Duodenal mucosa (tissue), 2 donors: ENCODE measurements around the gene MYO18B.

Source experiments
- H3K27ac ChIP-seq: one replicate; pipeline ENCODE4 v1.7.0; 2013; ENCODE audit warnings: low read depth, low read length
- H3K27me3 ChIP-seq, 2 donors: one replicate each; pipeline ENCODE4 v1.7.0; 2013; ENCODE audit warnings: low read length in 2 of 2, control low read depth in 1 of 2; ENCODE audit not compliant: insufficient read depth in 2 of 2, control insufficient read depth in 1 of 2
- H3K36me3 ChIP-seq, 2 donors: one replicate each; pipeline ENCODE4 v1.7.0; 2013; ENCODE audit warnings: low read length in 2 of 2, control low read depth in 1 of 2; ENCODE audit not compliant: insufficient read depth in 2 of 2, control insufficient read depth in 1 of 2
- H3K4me1 ChIP-seq, 2 donors: one replicate each; pipeline ENCODE4 v1.7.0; 2013; ENCODE audit warnings: low read length in 2 of 2, control low read depth in 1 of 2; ENCODE audit not compliant: insufficient read depth in 2 of 2, control insufficient read depth in 1 of 2
- H3K4me3 ChIP-seq, 2 donors: one replicate each; pipeline ENCODE4 v1.7.0; 2013; ENCODE audit warnings: low read length in 2 of 2, low read depth in 1 of 2
- H3K9ac ChIP-seq, 2 donors: one replicate each; pipeline ENCODE4 v1.7.0; 2013; ENCODE audit warnings: low read length in 2 of 2, low read depth in 1 of 2
- H3K9me3 ChIP-seq, 2 donors: one replicate each; pipeline ENCODE4 v1.7.0; 2013; ENCODE audit warnings: low read length in 2 of 2, control low read depth in 1 of 2; ENCODE audit not compliant: control insufficient read depth in 1 of 2

MYO18B gene

GRCh38 chr22:25735650-25736049 is 6.3 kb upstream of the MYO18B start:
- H3K4me3 ChIP-seq, result no peak overlapping the region
- peaks cover 0 to 3% of the 10 kb centered on the region in 2 donors for H3K27me3 ChIP-seq
- no peak overlapping the region for H3K27ac ChIP-seq
- H3K9ac ChIP-seq, result no peak overlapping the region
- H3K36me3 ChIP-seq, result no peaks in the 10 kb centered on the region
- H3K4me1 ChIP-seq, result no peaks in the 10 kb centered on the region
- no peaks in the 10 kb centered on the region for H3K9me3 ChIP-seq

- Histone ChIP-seq H3K4me1 (no peaks in the 10 kb centered on the region), H3K9me3 (no peaks in the 10 kb centered on the region), H3K36me3 (no peaks in the 10 kb centered on the region), H3K9ac (no peak overlapping the region), H3K4me3 (no peak overlapping the region), H3K27ac (no peak overlapping the region), H3K27me3 (peaks cover 0 to 3% of the 10 kb centered on the region in 2 donors)
Observed at GRCh38 chr22:25736378-25737011, 5.5 kb upstream of the MYO18B start.

- H3K4me3 ChIP-seq, result no peak overlapping the region
- peaks cover 0 to 3% of the 10 kb centered on the region in 2 donors for H3K27me3 ChIP-seq
- no peaks in the 10 kb centered on the region for H3K36me3 ChIP-seq
- H3K9me3 ChIP-seq, result no peaks in the 10 kb centered on the region
- no peak overlapping the region for H3K27ac ChIP-seq
- no peak overlapping the region for H3K9ac ChIP-seq
- no peaks in the 10 kb centered on the region for H3K4me1 ChIP-seq
Observed at GRCh38 chr22:25739659-25740344, 2.2 kb upstream of the MYO18B start.

- Histone ChIP-seq H3K4me3 (no peak overlapping the region), H3K4me1 (peaks cover 5 to 14% of the 10 kb centered on the region in 2 donors)
Observed at GRCh38 chr22:25742918-25743708, 1.1 kb downstream of the MYO18B start.

GRCh38 chr22:25744694-25745093 is 2.7 kb downstream of the MYO18B start:
- H3K27ac ChIP-seq, result no peak overlapping the region

More at GRCh38 chr22:25742918-25743708, 1.1 kb downstream of the MYO18B start:
- Histone ChIP-seq H3K27me3 (no peaks in the 10 kb centered on the region), H3K9me3 (no peaks in the 10 kb centered on the region), H3K27ac (no peak overlapping the region), H3K9ac (no peak overlapping the region), H3K36me3 (no peaks in the 10 kb centered on the region)

GRCh38 chr22:25745341-25746011 is 3.5 kb downstream of the MYO18B start:
- H3K4me1 ChIP-seq, result peaks cover 15 to 26% of the 10 kb centered on the region in 2 donors

More at GRCh38 chr22:25744694-25745093, 2.7 kb downstream of the MYO18B start:
- Histone ChIP-seq H3K9ac (no peak overlapping the region), H3K36me3 (no peaks in the 10 kb centered on the region), H3K9me3 (no peaks in the 10 kb centered on the region), H3K4me1 (peaks cover 15 to 26% of the 10 kb centered on the region in 2 donors), H3K4me3 (no peak overlapping the region), H3K27me3 (no peaks in the 10 kb centered on the region)

GRCh38 chr22:25746012-25746373 is 4.0 kb downstream of the MYO18B start:
- no peaks in the 10 kb centered on the region for H3K9me3 ChIP-seq
- peaks cover 15 to 26% of the 10 kb centered on the region in 2 donors for H3K4me1 ChIP-seq
- no peak overlapping the region for H3K9ac ChIP-seq
- no peak overlapping the region for H3K27ac ChIP-seq
- H3K27me3 ChIP-seq, result no peaks in the 10 kb centered on the region
- no peak overlapping the region for H3K4me3 ChIP-seq
- no peaks in the 10 kb centered on the region for H3K36me3 ChIP-seq

More at GRCh38 chr22:25745341-25746011, 3.5 kb downstream of the MYO18B start:
- Histone ChIP-seq H3K27me3 (no peaks in the 10 kb centered on the region), H3K27ac (no peak overlapping the region), H3K36me3 (no peaks in the 10 kb centered on the region), H3K9me3 (no peaks in the 10 kb centered on the region), H3K9ac (no peak overlapping the region), H3K4me3 (no peak overlapping the region)

GRCh38 chr22:25747245-25747944 is 5.4 kb downstream of the MYO18B start:
- no peak overlapping the region for H3K9ac ChIP-seq
- H3K4me3 ChIP-seq, result no peak overlapping the region
- H3K27me3 ChIP-seq, result no peaks in the 10 kb centered on the region
- no peaks in the 10 kb centered on the region for H3K36me3 ChIP-seq
- H3K4me1 ChIP-seq, result peaks cover 15 to 26% of the 10 kb centered on the region in 2 donors
- H3K9me3 ChIP-seq, result no peaks in the 10 kb centered on the region
- H3K27ac ChIP-seq, result no peak overlapping the region

GRCh38 chr22:25748140-25748539 is 6.2 kb downstream of the MYO18B start:
- Histone ChIP-seq H3K9ac (no peak overlapping the region), H3K36me3 (no peaks in the 10 kb centered on the region), H3K27ac (no peak overlapping the region), H3K4me1 (peaks cover 15 to 26% of the 10 kb centered on the region in 2 donors), H3K4me3 (no peak overlapping the region), H3K27me3 (no peaks in the 10 kb centered on the region), H3K9me3 (no peaks in the 10 kb centered on the region)
